Measurements from ENCODE around the gene SPRR2A. TPM values are rescaled to one million over a fixed set of nuclear protein-coding genes. Genes with fewer than 3 reads are reported as not detected.

Gene SPRR2A
- total and polyA plus RNA-seq, 2 donors: not detected

Small RNA genes lying within 50 kb of the gene (small RNA-seq; reads per million reads assigned to genes)
- gene AL356867.1 (not detected), gene RF00322 (not detected)

Other genes with a start within 250 kb of the SPRR2A start
- not detected for gene LCE1B, start 245.5 kb downstream of the SPRR2A start, total RNA-seq
- not detected for gene LCE1B, start 245.5 kb downstream of the SPRR2A start, polyA plus RNA-seq
- gene LCE1A, start 230.0 kb downstream of the SPRR2A start, total RNA-seq: not detected
- not detected for gene LCE1A, start 230.0 kb downstream of the SPRR2A start, polyA plus RNA-seq
- not detected for gene LCE6A, start 214.7 kb downstream of the SPRR2A start, total RNA-seq
- not detected for gene LCE6A, start 214.7 kb downstream of the SPRR2A start, polyA plus RNA-seq
- gene LCE7A, start 197.5 kb downstream of the SPRR2A start, total RNA-seq: not detected
- gene LCE7A, start 197.5 kb downstream of the SPRR2A start, polyA plus RNA-seq: not detected
- not detected for gene SMCP, start 179.2 kb downstream of the SPRR2A start, total RNA-seq
- not detected for gene SMCP, start 179.2 kb downstream of the SPRR2A start, polyA plus RNA-seq
- 2.7 TPM for gene IVL, start 149.0 kb downstream of the SPRR2A start, total RNA-seq
- 9.5 TPM for gene IVL, start 149.0 kb downstream of the SPRR2A start, polyA plus RNA-seq
- gene SPRR5, start 110.3 kb downstream of the SPRR2A start, total RNA-seq: not detected
- gene SPRR5, start 110.3 kb downstream of the SPRR2A start, polyA plus RNA-seq: not detected
- gene SPRR4, start 86.9 kb downstream of the SPRR2A start, total RNA-seq: not detected
- not detected for gene SPRR4, start 86.9 kb downstream of the SPRR2A start, polyA plus RNA-seq
- gene SPRR1A, start 73.4 kb downstream of the SPRR2A start, total RNA-seq: not detected
- not detected for gene SPRR1A, start 73.4 kb downstream of the SPRR2A start, polyA plus RNA-seq
- gene SPRR3, start 55.8 kb downstream of the SPRR2A start, total RNA-seq: 10.0 TPM
- 0.65 TPM for gene SPRR3, start 55.8 kb downstream of the SPRR2A start, polyA plus RNA-seq
- not detected for gene SPRR1B, start 26.3 kb downstream of the SPRR2A start, total RNA-seq
- gene SPRR1B, start 26.3 kb downstream of the SPRR2A start, polyA plus RNA-seq: not detected
- not detected for gene SPRR2D, start 16.4 kb downstream of the SPRR2A start, total RNA-seq
- gene SPRR2D, start 16.4 kb downstream of the SPRR2A start, polyA plus RNA-seq: not detected
- gene SPRR2B, start 14.1 kb upstream of the SPRR2A start, total RNA-seq: not detected
- not detected for gene SPRR2B, start 14.1 kb upstream of the SPRR2A start, polyA plus RNA-seq
- gene SPRR2E, start 37.0 kb upstream of the SPRR2A start, total RNA-seq: not detected
- gene SPRR2E, start 37.0 kb upstream of the SPRR2A start, polyA plus RNA-seq: not detected
- gene SPRR2F, start 56.0 kb upstream of the SPRR2A start, total RNA-seq: not detected
- gene SPRR2F, start 56.0 kb upstream of the SPRR2A start, polyA plus RNA-seq: not detected
- gene SPRR2G, start 93.4 kb upstream of the SPRR2A start, total RNA-seq: not detected
- gene SPRR2G, start 93.4 kb upstream of the SPRR2A start, polyA plus RNA-seq: not detected
- gene LELP1, start 145.9 kb upstream of the SPRR2A start, total RNA-seq: not detected
- not detected for gene LELP1, start 145.9 kb upstream of the SPRR2A start, polyA plus RNA-seq
- not detected for gene PRR9, start 160.1 kb upstream of the SPRR2A start, total RNA-seq
- gene PRR9, start 160.1 kb upstream of the SPRR2A start, polyA plus RNA-seq: not detected
- gene LORICRIN, start 202.2 kb upstream of the SPRR2A start, total RNA-seq: not detected
- gene LORICRIN, start 202.2 kb upstream of the SPRR2A start, polyA plus RNA-seq: not detected